GM23338 (cell line): Measurements from ENCODE around the gene ARHGAP28. TPM values are rescaled to one million over a fixed set of nuclear protein-coding genes. Genes with fewer than 3 reads are reported as not detected.

Source experiments
- ATAC-seq: fragments of 200-7000 bp; cut with Tn5 transposase; 3 replicates; pipeline ENCODE4 v1.9.1; 2020
- DNase-seq: peaks from one replicate; pipeline ENCODE4 v3.0.0-alpha.2; 2015; ENCODE audit warnings: low spot score
- H2AFZ ChIP-seq: fragments of 200-600 bp; sonication (generic); 2 replicates; pipeline ENCODE4 v1.8.0; 2016; ENCODE audit warnings: antibody characterized with exemption, mild to moderate bottlenecking, moderate library complexity
- H3F3A ChIP-seq: fragments of 200-600 bp; sonication (generic); replicated peaks from 2 replicates; pipeline ENCODE4 v1.8.0; 2017; ENCODE audit warnings: antibody characterized with exemption, mixed run types, low read depth
- H3K27ac ChIP-seq: fragments of 200-600 bp; sonication (generic); 2 replicates; pipeline ENCODE4 v1.6.1; 2016; ENCODE audit warnings: low read depth
- H3K27me3 ChIP-seq: fragments of 200-600 bp; sonication (generic); 2 replicates; pipeline ENCODE4 v1.8.0; 2016; ENCODE audit warnings: mild to moderate bottlenecking, mixed run types, moderate library complexity; ENCODE audit not compliant: insufficient read depth
- H3K36me3 ChIP-seq: fragments of 200-600 bp; sonication (generic); 2 replicates; pipeline ENCODE4 v1.8.0; 2016; ENCODE audit warnings: mild to moderate bottlenecking; ENCODE audit not compliant: insufficient read depth
- H3K4me1 ChIP-seq: fragments of 200-600 bp; sonication (generic); 2 replicates; pipeline ENCODE4 v1.8.0; 2016; ENCODE audit warnings: mild to moderate bottlenecking, moderate library complexity; ENCODE audit not compliant: insufficient read depth
- H3K4me2 ChIP-seq: fragments of 200-600 bp; sonication (generic); 2 replicates; pipeline ENCODE4 v1.7.1; 2017; ENCODE audit warnings: mixed run types
- H3K4me3 ChIP-seq: fragments of 200-600 bp; sonication (generic); 2 replicates; pipeline ENCODE4 v1.6.1; 2016; ENCODE audit warnings: mixed run types
- H3K79me2 ChIP-seq: fragments of 200-600 bp; sonication (generic); replicated peaks from 2 replicates; pipeline ENCODE4 v1.8.0; 2017; ENCODE audit warnings: mild to moderate bottlenecking; ENCODE audit not compliant: insufficient read depth
- H3K9me2 ChIP-seq: fragments of 200-600 bp; sonication (generic); 2 replicates; pipeline ENCODE4 v1.8.0; 2017; ENCODE audit not compliant: insufficient read depth
- H4K20me1 ChIP-seq: fragments of 200-600 bp; sonication (generic); replicated peaks from 2 replicates; pipeline ENCODE4 v1.8.0; 2017; ENCODE audit warnings: mild to moderate bottlenecking; ENCODE audit not compliant: insufficient read depth
- H3K27ac Mint-ChIP-seq: 2 replicates; pipeline ENCODE4 v1.8.0; 2020; ENCODE audit warnings: inconsistent platforms, mild to moderate bottlenecking, moderate library complexity, mixed read lengths
- H3K27me3 Mint-ChIP-seq: 3 replicates; pipeline ENCODE4 v1.8.0; 2022; ENCODE audit warnings: low read depth, mild to moderate bottlenecking, moderate library complexity, mixed read lengths, inconsistent platforms; ENCODE audit not compliant: insufficient read depth, poor library complexity
- H3K36me3 Mint-ChIP-seq: 3 replicates; pipeline ENCODE4 v1.8.0; 2021; ENCODE audit warnings: low read depth, mild to moderate bottlenecking, inconsistent platforms, moderate library complexity, mixed read lengths
- H3K4me1 Mint-ChIP-seq: 3 replicates; pipeline ENCODE4 v1.8.0; 2020; ENCODE audit warnings: mild to moderate bottlenecking, inconsistent platforms, mixed read lengths
- H3K4me3 Mint-ChIP-seq: 3 replicates; pipeline ENCODE4 v1.8.0; 2021; ENCODE audit warnings: moderate library complexity, mild to moderate bottlenecking, inconsistent platforms, mixed read lengths
- H3K9me3 Mint-ChIP-seq: 3 replicates; pipeline ENCODE4 v1.8.0; 2020; ENCODE audit warnings: moderate library complexity, mild to moderate bottlenecking, inconsistent platforms, mixed read lengths
- CREB1 ChIP-seq: fragments of 250-450 bp; sonication (Bioruptor Pico); IDR thresholded peaks from 2 replicates; pipeline ENCODE4 v1.5.0; 2020; ENCODE audit warnings: low read depth, mild to moderate bottlenecking, moderate library complexity
- EZH2 ChIP-seq: fragments of 200-600 bp; sonication (generic); IDR thresholded peaks from one replicate; pipeline ENCODE4 v1.8.0; 2017; ENCODE audit warnings: antibody characterized with exemption, mild to moderate bottlenecking, low read depth; ENCODE audit not compliant: unreplicated experiment
- EZH2phosphoT487 ChIP-seq: fragments of 200-600 bp; sonication (generic); IDR thresholded peaks from one replicate; pipeline ENCODE4 v1.8.1; 2018; ENCODE audit warnings: antibody characterized with exemption; ENCODE audit not compliant: unreplicated experiment
- JUNB ChIP-seq: IDR thresholded peaks from one replicate; pipeline ENCODE4 v1.6.1; 2016; ENCODE audit warnings: antibody characterized with exemption; ENCODE audit not compliant: unreplicated experiment
- NANOG ChIP-seq: IDR thresholded peaks from 2 replicates; pipeline ENCODE4 v1.6.1; 2016; ENCODE audit warnings: antibody characterized with exemption, borderline replicate concordance
- POLR2AphosphoS5 ChIP-seq: IDR thresholded peaks from 2 replicates; pipeline ENCODE4 v1.6.1; 2016; ENCODE audit warnings: antibody characterized with exemption, low read depth
- REST ChIP-seq: IDR thresholded peaks from one replicate; pipeline ENCODE4 v1.6.1; 2018; ENCODE audit warnings: antibody characterized with exemption; ENCODE audit not compliant: unreplicated experiment
- STAT1 ChIP-seq: IDR thresholded peaks from one replicate; pipeline ENCODE4 v1.6.1; 2016; ENCODE audit warnings: antibody characterized with exemption; ENCODE audit not compliant: unreplicated experiment
- ZNF114 ChIP-seq: fragments of 250-450 bp; sonication (Bioruptor Pico); IDR thresholded peaks from 2 replicates; pipeline ENCODE4 v1.5.0; 2020; ENCODE audit warnings: mild to moderate bottlenecking, moderate library complexity
- ZNF331 ChIP-seq: fragments of 250-450 bp; sonication (Bioruptor Pico); IDR thresholded peaks from 2 replicates; pipeline ENCODE4 v1.5.0; 2020; ENCODE audit warnings: low read depth, mild to moderate bottlenecking, moderate library complexity
- ZNF462 ChIP-seq: fragments of 250-450 bp; sonication (Bioruptor Pico); IDR thresholded peaks from 2 replicates; pipeline ENCODE4 v1.5.0; 2020; ENCODE audit warnings: mild to moderate bottlenecking, moderate library complexity
- polyA plus RNA-seq: library from polyadenylated mRNA; unstranded; fragments of >200 nt; fragmentation: Nextera tagmentation; extraction: Ambion mirVana; gene quantifications from 2 replicates; pipeline ENCODE4 v1.2.1, GENCODE V29; 2016
- total RNA-seq: library from RNA; depleted of rRNA; stranded (reverse); fragments of >200 nt; shearing (Covaris generic); gene quantifications from 2 replicates; pipeline ENCODE4 v1.2.3, GENCODE V29; 2014
- TF ChIP-seq, protein P1 (sequence below): IDR thresholded peaks from 2 replicates; pipeline ENCODE4 v1.6.1; 2016; ENCODE audit warnings: antibody characterized with exemption
- TF ChIP-seq, protein P2 (sequence below), 2 experiments: fragments of 200-600 bp in 1 of 2; sonication (generic) in 1 of 2; conservative IDR thresholded peaks; 2 replicates each; pipeline versions ENCODE4 v1.5.1 to v1.6.1; 2016 to 2017; ENCODE audit warnings: antibody characterized with exemption in 2 of 2, low read depth in 2 of 2, mild to moderate bottlenecking in 2 of 2, moderate library complexity in 1 of 2

Gene ARHGAP28
- total and polyA plus RNA-seq, 2 experiments from 2014 or later: 2.8 to 9.6 TPM

DNA sequence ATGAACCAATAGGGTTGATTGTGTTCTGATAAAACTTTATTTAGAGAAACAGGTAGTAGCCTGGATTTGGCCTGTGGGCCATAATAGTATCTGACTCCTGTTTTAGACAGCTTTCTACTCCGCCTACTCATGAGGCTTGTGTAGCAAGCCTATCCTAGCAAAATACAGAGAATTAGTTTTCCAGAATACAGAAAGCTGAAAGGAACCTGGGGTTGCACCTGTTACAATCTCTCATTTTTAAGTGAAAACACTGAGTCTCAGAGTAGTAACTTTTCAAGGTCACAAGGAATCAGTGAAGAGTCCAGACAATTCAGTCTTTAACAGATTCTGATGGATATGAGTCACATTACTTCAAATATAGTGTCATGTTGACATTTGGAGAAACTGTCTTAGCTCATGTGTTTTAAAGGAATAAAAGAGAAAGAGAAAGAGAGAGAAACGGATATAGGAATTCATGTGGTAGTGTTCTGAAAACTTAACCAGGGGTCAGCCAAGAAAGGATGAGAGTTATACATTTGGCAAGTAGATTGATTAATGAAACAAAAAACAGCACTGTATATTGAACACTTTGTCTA lies 17.0 kb downstream of the ARHGAP28 start:
- H4K20me1 ChIP-seq: no peaks in the 10 kb centered on the region
- no peaks in the 10 kb centered on the region for H3K79me2 ChIP-seq
- Mint-ChIP-seq H3K27ac (no peak overlapping the region), H3K4me3 (no peak overlapping the region), H3K9me3 (peaks cover 11% of the 10 kb centered on the region), H3K27me3 (peaks cover 6% of the 10 kb centered on the region), H3K4me1 (peaks cover 27% of the 10 kb centered on the region), H3K36me3 (peaks cover 14% of the 10 kb centered on the region)
- H3K27ac ChIP-seq: no peak overlapping the region
- H3K4me3 ChIP-seq: no peak overlapping the region
- H3K4me2 ChIP-seq: no peak overlapping the region
- DNase-seq (no peak), ATAC-seq (no peak)
- no peaks in the 10 kb centered on the region for H3K9me2 ChIP-seq
- H3K36me3 ChIP-seq: no peaks in the 10 kb centered on the region
- no peaks in the 10 kb centered on the region for H3F3A ChIP-seq
- no peak for TF ChIP-seq ZNF331 (CRISPR knock-in tag)
- TF ChIP-seq ZNF114 (CRISPR knock-in tag): no peak
- TF ChIP-seq JUNB: no peak
- TF ChIP-seq ZNF462: no peak
- TF ChIP-seq, protein P1, sequence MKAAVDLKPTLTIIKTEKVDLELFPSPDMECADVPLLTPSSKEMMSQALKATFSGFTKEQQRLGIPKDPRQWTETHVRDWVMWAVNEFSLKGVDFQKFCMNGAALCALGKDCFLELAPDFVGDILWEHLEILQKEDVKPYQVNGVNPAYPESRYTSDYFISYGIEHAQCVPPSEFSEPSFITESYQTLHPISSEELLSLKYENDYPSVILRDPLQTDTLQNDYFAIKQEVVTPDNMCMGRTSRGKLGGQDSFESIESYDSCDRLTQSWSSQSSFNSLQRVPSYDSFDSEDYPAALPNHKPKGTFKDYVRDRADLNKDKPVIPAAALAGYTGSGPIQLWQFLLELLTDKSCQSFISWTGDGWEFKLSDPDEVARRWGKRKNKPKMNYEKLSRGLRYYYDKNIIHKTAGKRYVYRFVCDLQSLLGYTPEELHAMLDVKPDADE: no peak
- TF ChIP-seq REST: no peak
- no peak for TF ChIP-seq STAT1
- TF ChIP-seq CREB1 (CRISPR knock-in tag): no peak
- TF ChIP-seq, protein P2, sequence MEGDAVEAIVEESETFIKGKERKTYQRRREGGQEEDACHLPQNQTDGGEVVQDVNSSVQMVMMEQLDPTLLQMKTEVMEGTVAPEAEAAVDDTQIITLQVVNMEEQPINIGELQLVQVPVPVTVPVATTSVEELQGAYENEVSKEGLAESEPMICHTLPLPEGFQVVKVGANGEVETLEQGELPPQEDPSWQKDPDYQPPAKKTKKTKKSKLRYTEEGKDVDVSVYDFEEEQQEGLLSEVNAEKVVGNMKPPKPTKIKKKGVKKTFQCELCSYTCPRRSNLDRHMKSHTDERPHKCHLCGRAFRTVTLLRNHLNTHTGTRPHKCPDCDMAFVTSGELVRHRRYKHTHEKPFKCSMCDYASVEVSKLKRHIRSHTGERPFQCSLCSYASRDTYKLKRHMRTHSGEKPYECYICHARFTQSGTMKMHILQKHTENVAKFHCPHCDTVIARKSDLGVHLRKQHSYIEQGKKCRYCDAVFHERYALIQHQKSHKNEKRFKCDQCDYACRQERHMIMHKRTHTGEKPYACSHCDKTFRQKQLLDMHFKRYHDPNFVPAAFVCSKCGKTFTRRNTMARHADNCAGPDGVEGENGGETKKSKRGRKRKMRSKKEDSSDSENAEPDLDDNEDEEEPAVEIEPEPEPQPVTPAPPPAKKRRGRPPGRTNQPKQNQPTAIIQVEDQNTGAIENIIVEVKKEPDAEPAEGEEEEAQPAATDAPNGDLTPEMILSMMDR (conservative IDR thresholded peaks at IDR 0.05; ENCODE audit: low read depth in 2 of 2): no peak
- TF ChIP-seq EZH2: no peak
- no peak for TF ChIP-seq NANOG
- TF ChIP-seq EZH2phosphoT487: no peak
- no peak for TF ChIP-seq POLR2AphosphoS5
- H3K4me1 ChIP-seq: peaks cover 7% of the 10 kb centered on the region; the same call in 1 of the 2 replicates
- H2AFZ ChIP-seq: no peak overlapping the region
- no peaks in the 10 kb centered on the region for H3K27me3 ChIP-seq
